K562 (cell line): ENCODE results near the gene HS3ST3B1. TPM values are rescaled to one million over a fixed set of nuclear protein-coding genes. Genes with fewer than 3 reads are reported as not detected.
A peak's percentile ranks its signal among the peaks of the same experiment; 100 is the strongest.

ENCODE experiments used
- CCNT2 ChIP-seq: IDR thresholded peaks from 2 replicates; pipeline ENCODE4 v1.6.1; 2011; ENCODE audit warnings: borderline replicate concordance, low read depth, mild to moderate bottlenecking, moderate library complexity, mixed read lengths, low read length; ENCODE audit not compliant: insufficient read length; ENCODE audit errors: extremely low read depth
- CHD2 ChIP-seq: IDR thresholded peaks from 2 replicates; pipeline ENCODE4 v1.6.1; 2011; ENCODE audit warnings: low read depth, low read length
- EHMT2 ChIP-seq: fragments of 450-650 bp; IDR thresholded peaks from 2 replicates; pipeline ENCODE4 v1.6.1; 2018; ENCODE audit warnings: antibody characterized with exemption
- FOXK2 ChIP-seq, 2 experiments: fragments of 450-650 bp; IDR thresholded peaks in 1 of 2; conservative IDR thresholded peaks in 1 of 2; 2 replicates each; pipeline ENCODE4 v1.6.1; 2016; ENCODE audit warnings: low read depth in 2 of 2, mild to moderate bottlenecking in 1 of 2
- IRF2 ChIP-seq: sonication (generic); formaldehyde crosslinking; IDR thresholded peaks from 2 replicates; pipeline ENCODE4 v1.8.1; 2022; ENCODE audit warnings: mild to moderate bottlenecking, missing genetic modification reagents
- KAT8 ChIP-seq: fragments of 450-650 bp; IDR thresholded peaks from 2 replicates; pipeline ENCODE4 v1.6.1; 2016; ENCODE audit warnings: low read depth, mild to moderate bottlenecking
- MCM7 ChIP-seq, 2 experiments: fragments of 450-650 bp; IDR thresholded peaks; 2 replicates each; pipeline ENCODE4 v1.6.1; 2016 to 2018
- PHTF2 ChIP-seq: fragments of 250-450 bp; sonication (Bioruptor Pico); IDR thresholded peaks from 2 replicates; pipeline ENCODE4 v1.5.0; 2021; ENCODE audit warnings: mild to moderate bottlenecking
- PTTG1 ChIP-seq: fragments of 450-650 bp; IDR thresholded peaks from 2 replicates; pipeline ENCODE4 v1.6.1; 2016; ENCODE audit warnings: low read depth, mild to moderate bottlenecking, missing genetic modification characterization, missing compliant biosample characterization
- RCOR1 ChIP-seq, 2 experiments: IDR thresholded peaks; 2 replicates each; pipeline ENCODE4 v1.6.1; 2012; ENCODE audit warnings: low read depth in 2 of 2, low read length in 2 of 2, borderline replicate concordance in 1 of 2, improper control_type of control experiment in 1 of 2
- SMAD4 ChIP-seq: fragments of 250-450 bp; sonication (Bioruptor Pico); conservative IDR thresholded peaks from 2 replicates; pipeline ENCODE4 v1.8.0; 2021; ENCODE audit warnings: inconsistent platforms, mild to moderate bottlenecking, moderate library complexity
- SMC3 ChIP-seq: conservative IDR thresholded peaks from 2 replicates; pipeline ENCODE4 v1.6.1; 2011; ENCODE audit warnings: low read depth, low read length, improper control_type of control experiment; ENCODE audit not compliant: insufficient read depth
- SRSF9 ChIP-seq: fragments of 200-400 bp; formaldehyde crosslinking; IDR thresholded peaks from 2 replicates; pipeline ENCODE4 v1.6.1; 2017; ENCODE audit warnings: low read depth, low read length, borderline replicate concordance
- XRCC4 ChIP-seq: IDR thresholded peaks from one replicate; pipeline ENCODE4 v1.6.1; 2011; ENCODE audit not compliant: insufficient read depth, insufficient read length; ENCODE audit errors: extremely low read depth
- ZBTB17 ChIP-seq: fragments of 450-650 bp; formaldehyde crosslinking; IDR thresholded peaks from 2 replicates; pipeline ENCODE4 v1.4.0; 2020; ENCODE audit warnings: mild to moderate bottlenecking
- ZEB2 ChIP-seq: fragments of 450-650 bp; IDR thresholded peaks from 2 replicates; pipeline ENCODE4 v1.6.1; 2016
- ZFP1 ChIP-seq: fragments of 450-650 bp; formaldehyde crosslinking; IDR thresholded peaks from 2 replicates; pipeline ENCODE4 v1.4.0; 2020; ENCODE audit warnings: mild to moderate bottlenecking, mixed read lengths
- ZFP36 ChIP-seq: fragments of 150-350 bp; IDR thresholded peaks from 2 replicates; pipeline ENCODE4 v1.6.1; 2018; ENCODE audit warnings: low read length, low read depth; ENCODE audit not compliant: partially characterized antibody
- ZNF384 ChIP-seq: IDR thresholded peaks from 2 replicates; pipeline ENCODE4 v1.6.1; 2012; ENCODE audit warnings: low read depth, low read length, improper control_type of control experiment
- ZNF764 ChIP-seq: fragments of 250-450 bp; sonication (Bioruptor Pico); IDR thresholded peaks from 2 replicates; pipeline ENCODE4 v1.4.0; 2020; ENCODE audit warnings: low read depth, mild to moderate bottlenecking, moderate library complexity
- polyA plus RNA-seq, 8 experiments: library from polyadenylated mRNA; depleted of rRNA in 4 of 8; stranded (reverse) in 5 of 8; unstranded in 3 of 8; fragments of >200 nt; fragmentation: Nextera tagmentation in 2 of 8; fragmentation: Illumina TruSeq in 1 of 8; extraction: Ambion mirVana in 2 of 8; extraction: Trizol in 1 of 8; gene quantifications; 2 replicates each; pipeline versions ENCODE4 v1.2.1 to v1.2.3, GENCODE V29; 2011 to 2014; ENCODE audit warnings: inconsistent platforms in 1 of 8, missing spikeins in 1 of 8
- total RNA-seq, 7 experiments: library from RNA; depleted of rRNA in 6 of 7; stranded (reverse); fragments of >200 nt in 6 of 7; fragmentation: Illumina TruSeq in 2 of 7; extraction: Trizol in 2 of 7; gene quantifications; 2 replicates each; pipeline versions ENCODE4 v1.2.1 to v1.2.3, GENCODE V29; 2011 to 2021; ENCODE audit warnings: low replicate concordance in 1 of 7
- TF ChIP-seq, protein P1 (sequence below): IDR thresholded peaks from 2 replicates; pipeline ENCODE4 v1.6.1; 2012; ENCODE audit warnings: low read depth, low read length, improper control_type of control experiment, borderline replicate concordance
- TF ChIP-seq, protein P2 (sequence below): fragments of 450-650 bp; formaldehyde crosslinking; IDR thresholded peaks from 2 replicates; pipeline ENCODE4 v1.4.0; 2020; ENCODE audit warnings: mild to moderate bottlenecking, moderate library complexity
- TF ChIP-seq, protein P3 (sequence below): sonication (generic); formaldehyde crosslinking; IDR thresholded peaks from 2 replicates; pipeline ENCODE4 v1.8.0; 2023; ENCODE audit warnings: mild to moderate bottlenecking, missing genetic modification reagents

The HS3ST3B1 gene
- total and polyA plus RNA-seq, 9 of the 15 experiments (the other 6 are each of a cell fraction or from before 2014, with no cell fraction given), result 1.9 to 12.9 (median 3.7) TPM

DNA sequence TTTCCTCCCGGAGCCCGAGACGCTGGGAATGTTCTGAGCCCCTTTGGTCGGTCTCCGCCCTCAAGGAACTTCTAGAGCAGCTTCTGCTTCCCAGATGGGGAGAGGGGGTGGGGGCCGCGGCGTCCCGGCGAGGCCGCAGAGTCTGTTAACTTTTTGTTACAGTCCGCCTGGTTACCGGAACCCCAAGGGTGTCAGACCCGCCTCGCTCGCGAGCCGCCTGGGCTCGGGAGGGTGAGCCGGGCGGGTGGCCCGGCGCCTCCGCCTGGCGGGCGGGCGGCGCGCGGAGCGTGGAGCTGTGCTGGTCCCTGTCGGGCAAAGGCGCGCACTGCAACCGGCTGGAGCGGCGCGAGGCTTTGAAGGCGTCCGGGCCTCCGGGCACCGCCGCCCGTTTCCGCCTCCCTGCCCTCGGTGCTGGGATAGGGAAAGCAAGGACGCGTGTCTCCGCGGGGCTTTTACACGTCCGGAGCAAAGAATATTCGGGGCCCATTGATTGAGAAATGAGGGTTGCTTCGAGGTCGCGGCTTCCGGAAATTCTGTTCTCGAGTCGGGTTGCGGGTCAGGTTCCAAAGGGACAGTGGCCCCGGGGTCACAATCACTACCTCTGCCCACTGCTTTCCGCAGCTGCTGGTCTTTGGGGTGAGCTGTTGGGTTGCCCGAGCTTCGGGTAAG is 1.7 kb downstream of the HS3ST3B1 start (continued):
- TF ChIP-seq IRF2 (CRISPR knock-in tag) (no peak), KAT8 (no peak), ZEB2 (no peak), ZFP1 (CRISPR knock-in tag) (no peak), CHD2 (no peak), PTTG1 (tag) (no peak), XRCC4 (no peak), ZNF384 (no peak), ZNF764 (peak; percentile 97), CCNT2 (peak; percentile 64), ZBTB17 (CRISPR knock-in tag) (no peak), SMAD4 (CRISPR knock-in tag) (peak; percentile 45; the same call in 1 of the 2 replicates), SRSF9 (no peak), ZFP36 (no peak), RCOR1 (IDR thresholded peaks at IDR 0.05; ENCODE audit: borderline replicate concordance in 1 of 2, low read depth in 2 of 2, low read length in 2 of 2) (peak in 1 of 2 experiments; percentile 12; a peak in 1 of 4 replicates), MCM7 (IDR thresholded peaks at IDR 0.05) (no peak), FOXK2 (conservative IDR thresholded peaks at IDR 0.05 in 1 of 2, IDR thresholded peaks at IDR 0.05 in 1 of 2; ENCODE audit: low read depth in 2 of 2) (no peak), EHMT2 (no peak), PHTF2 (no peak), SMC3 (peak; percentile 58; the same call in 1 of the 2 replicates)
- TF ChIP-seq, protein P1, sequence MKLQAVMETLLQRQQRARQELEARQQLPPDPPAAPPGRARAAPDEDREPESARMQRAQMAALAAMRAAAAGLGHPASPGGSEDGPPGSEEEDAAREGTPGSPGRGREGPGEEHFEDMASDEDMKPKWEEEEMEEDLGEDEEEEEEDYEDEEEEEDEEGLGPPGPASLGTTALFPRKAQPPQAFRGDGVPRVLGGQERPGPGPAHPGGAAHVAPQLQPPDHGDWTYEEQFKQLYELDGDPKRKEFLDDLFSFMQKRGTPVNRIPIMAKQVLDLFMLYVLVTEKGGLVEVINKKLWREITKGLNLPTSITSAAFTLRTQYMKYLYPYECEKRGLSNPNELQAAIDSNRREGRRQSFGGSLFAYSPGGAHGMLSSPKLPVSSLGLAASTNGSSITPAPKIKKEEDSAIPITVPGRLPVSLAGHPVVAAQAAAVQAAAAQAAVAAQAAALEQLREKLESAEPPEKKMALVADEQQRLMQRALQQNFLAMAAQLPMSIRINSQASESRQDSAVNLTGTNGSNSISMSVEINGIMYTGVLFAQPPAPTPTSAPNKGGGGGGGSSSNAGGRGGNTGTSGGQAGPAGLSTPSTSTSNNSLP, result no peak
- TF ChIP-seq, protein P2, sequence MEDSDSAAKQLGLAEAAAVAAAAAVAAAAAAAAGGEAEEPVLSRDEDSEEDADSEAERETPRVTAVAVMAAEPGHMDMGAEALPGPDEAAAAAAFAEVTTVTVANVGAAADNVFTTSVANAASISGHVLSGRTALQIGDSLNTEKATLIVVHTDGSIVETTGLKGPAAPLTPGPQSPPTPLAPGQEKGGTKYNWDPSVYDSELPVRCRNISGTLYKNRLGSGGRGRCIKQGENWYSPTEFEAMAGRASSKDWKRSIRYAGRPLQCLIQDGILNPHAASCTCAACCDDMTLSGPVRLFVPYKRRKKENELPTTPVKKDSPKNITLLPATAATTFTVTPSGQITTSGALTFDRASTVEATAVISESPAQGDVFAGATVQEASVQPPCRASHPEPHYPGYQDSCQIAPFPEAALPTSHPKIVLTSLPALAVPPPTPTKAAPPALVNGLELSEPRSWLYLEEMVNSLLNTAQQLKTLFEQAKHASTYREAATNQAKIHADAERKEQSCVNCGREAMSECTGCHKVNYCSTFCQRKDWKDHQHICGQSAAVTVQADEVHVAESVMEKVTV (CRISPR knock-in tag), result peak; percentile 29; the same call in 1 of the 2 replicates
- TF ChIP-seq, protein P3, sequence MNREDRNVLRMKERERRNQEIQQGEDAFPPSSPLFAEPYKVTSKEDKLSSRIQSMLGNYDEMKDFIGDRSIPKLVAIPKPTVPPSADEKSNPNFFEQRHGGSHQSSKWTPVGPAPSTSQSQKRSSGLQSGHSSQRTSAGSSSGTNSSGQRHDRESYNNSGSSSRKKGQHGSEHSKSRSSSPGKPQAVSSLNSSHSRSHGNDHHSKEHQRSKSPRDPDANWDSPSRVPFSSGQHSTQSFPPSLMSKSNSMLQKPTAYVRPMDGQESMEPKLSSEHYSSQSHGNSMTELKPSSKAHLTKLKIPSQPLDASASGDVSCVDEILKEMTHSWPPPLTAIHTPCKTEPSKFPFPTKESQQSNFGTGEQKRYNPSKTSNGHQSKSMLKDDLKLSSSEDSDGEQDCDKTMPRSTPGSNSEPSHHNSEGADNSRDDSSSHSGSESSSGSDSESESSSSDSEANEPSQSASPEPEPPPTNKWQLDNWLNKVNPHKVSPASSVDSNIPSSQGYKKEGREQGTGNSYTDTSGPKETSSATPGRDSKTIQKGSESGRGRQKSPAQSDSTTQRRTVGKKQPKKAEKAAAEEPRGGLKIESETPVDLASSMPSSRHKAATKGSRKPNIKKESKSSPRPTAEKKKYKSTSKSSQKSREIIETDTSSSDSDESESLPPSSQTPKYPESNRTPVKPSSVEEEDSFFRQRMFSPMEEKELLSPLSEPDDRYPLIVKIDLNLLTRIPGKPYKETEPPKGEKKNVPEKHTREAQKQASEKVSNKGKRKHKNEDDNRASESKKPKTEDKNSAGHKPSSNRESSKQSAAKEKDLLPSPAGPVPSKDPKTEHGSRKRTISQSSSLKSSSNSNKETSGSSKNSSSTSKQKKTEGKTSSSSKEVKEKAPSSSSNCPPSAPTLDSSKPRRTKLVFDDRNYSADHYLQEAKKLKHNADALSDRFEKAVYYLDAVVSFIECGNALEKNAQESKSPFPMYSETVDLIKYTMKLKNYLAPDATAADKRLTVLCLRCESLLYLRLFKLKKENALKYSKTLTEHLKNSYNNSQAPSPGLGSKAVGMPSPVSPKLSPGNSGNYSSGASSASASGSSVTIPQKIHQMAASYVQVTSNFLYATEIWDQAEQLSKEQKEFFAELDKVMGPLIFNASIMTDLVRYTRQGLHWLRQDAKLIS, result no peak
